OCI-LY1 (cell line): Measurements from ENCODE around the gene PREX1.

Source experiments
- H2AFZ ChIP-seq: fragments of 200-600 bp; sonication (generic), shearing (Covaris generic); 2 replicates; pipeline ENCODE4 v1.6.0; 2014; ENCODE audit warnings: antibody characterized with exemption, mild to moderate bottlenecking, low read length
- H3F3A ChIP-seq: fragments of 200-600 bp; sonication (generic), shearing (Covaris generic); 2 replicates; pipeline ENCODE4 v1.6.0; 2014; ENCODE audit warnings: mild to moderate bottlenecking, antibody characterized with exemption, low read length, moderate library complexity; ENCODE audit not compliant: insufficient read depth
- H3K27ac ChIP-seq: fragments of 200-600 bp; sonication (generic); 2 replicates; pipeline ENCODE4 v1.5.1; 2014; ENCODE audit warnings: low read length, mixed run types, mild to moderate bottlenecking, low read depth; ENCODE audit not compliant: poor library complexity, severe bottlenecking
- H3K27me3 ChIP-seq: fragments of 200-600 bp; sonication (generic); 2 replicates; pipeline ENCODE4 v1.6.0; 2014; ENCODE audit warnings: antibody characterized with exemption, mild to moderate bottlenecking, low read length, moderate library complexity; ENCODE audit not compliant: insufficient read depth
- H3K36me3 ChIP-seq: fragments of 200-600 bp; sonication (generic); 2 replicates; pipeline ENCODE4 v1.6.1; 2014; ENCODE audit warnings: mild to moderate bottlenecking, antibody characterized with exemption, low read length, moderate library complexity, mixed read lengths; ENCODE audit not compliant: insufficient read depth
- H3K4me1 ChIP-seq: fragments of 200-600 bp; sonication (generic); 2 replicates; pipeline ENCODE4 v1.5.1; 2014; ENCODE audit warnings: mild to moderate bottlenecking, low read length, moderate library complexity; ENCODE audit not compliant: insufficient read depth, severe bottlenecking
- H3K4me2 ChIP-seq: fragments of 200-600 bp; sonication (generic), shearing (Covaris generic); 2 replicates; pipeline ENCODE4 v1.6.1; 2014; ENCODE audit warnings: low read length
- H3K4me3 ChIP-seq: fragments of 200-600 bp; sonication (generic); 2 replicates; pipeline ENCODE4 v1.5.1; 2014; ENCODE audit warnings: low read length, low read depth, mild to moderate bottlenecking, mixed read lengths; ENCODE audit not compliant: poor library complexity, severe bottlenecking
- H3K79me2 ChIP-seq: fragments of 200-600 bp; shearing (Covaris generic); 2 replicates; pipeline ENCODE4 v1.6.1; 2016; ENCODE audit warnings: mixed run types, low read length, mixed read lengths; ENCODE audit not compliant: insufficient read depth
- H3K9ac ChIP-seq: fragments of 200-600 bp; sonication (generic), shearing (Covaris generic); 2 replicates; pipeline ENCODE4 v1.6.1; 2014; ENCODE audit warnings: mild to moderate bottlenecking, low read length, mixed read lengths
- H3K9me2 ChIP-seq: fragments of 200-600 bp; sonication (generic), shearing (Covaris generic); 2 replicates; pipeline ENCODE4 v1.6.1; 2014; ENCODE audit warnings: low read depth, mild to moderate bottlenecking, low read length, mixed read lengths
- H3K9me3 ChIP-seq: fragments of 200-600 bp; shearing (Covaris generic); 2 replicates; pipeline ENCODE4 v1.6.1; 2014; ENCODE audit warnings: low read length, mixed read lengths
- H4K20me1 ChIP-seq: fragments of 200-600 bp; sonication (generic), shearing (Covaris generic); 2 replicates; pipeline ENCODE4 v1.6.0; 2016; ENCODE audit warnings: mild to moderate bottlenecking, low read length; ENCODE audit not compliant: insufficient read depth
- EZH2 ChIP-seq: fragments of 200-600 bp; sonication (generic), shearing (Covaris generic); IDR thresholded peaks from 2 replicates; pipeline ENCODE4 v1.8.0; 2017; ENCODE audit warnings: borderline replicate concordance, mixed run types, mild to moderate bottlenecking, antibody characterized with exemption, low read length, moderate library complexity, mixed read lengths
- TF ChIP-seq, protein P1 (sequence below): fragments of 200-600 bp; sonication (generic), shearing (Covaris generic); IDR thresholded peaks from 2 replicates; pipeline ENCODE4 v1.5.1; 2017; ENCODE audit warnings: mild to moderate bottlenecking, antibody characterized with exemption, low read length, moderate library complexity, mixed read lengths

Gene PREX1

DNA sequence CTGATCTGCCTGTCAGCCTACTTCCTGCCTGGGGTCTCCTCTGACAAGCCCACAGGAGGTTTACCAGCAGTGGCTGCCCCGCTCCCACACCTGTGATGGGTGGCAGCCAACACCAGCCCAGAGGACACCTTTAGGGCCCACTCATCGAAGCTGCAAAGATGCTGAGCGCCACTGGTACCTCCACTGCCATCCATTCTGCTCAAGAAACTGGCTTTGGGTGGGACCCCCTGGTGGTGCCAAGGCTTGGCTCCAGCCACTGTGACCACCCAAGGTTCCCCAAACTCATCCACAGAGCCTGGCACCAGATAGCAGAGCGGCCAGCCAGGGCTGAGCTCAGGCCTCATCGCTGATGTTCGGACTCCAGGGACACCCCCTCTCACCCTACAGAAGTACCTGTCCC, 42.5 kb downstream of the PREX1 start:
- H3F3A ChIP-seq, result no peaks in the 10 kb centered on the region
- H3K9ac ChIP-seq, result no peak overlapping the region
- H3K4me3 ChIP-seq, result no peak overlapping the region
- no peak overlapping the region for H3K4me2 ChIP-seq
- no peaks in the 10 kb centered on the region for H3K36me3 ChIP-seq
- no peaks in the 10 kb centered on the region for H3K9me2 ChIP-seq
- H3K4me1 ChIP-seq, result no peaks in the 10 kb centered on the region
- no peak overlapping the region for H3K27ac ChIP-seq
- H4K20me1 ChIP-seq, result no peaks in the 10 kb centered on the region
- no peaks in the 10 kb centered on the region for H3K9me3 ChIP-seq
- 0 out of 2 replicates have a peak, but pooled peaks cover 4% of the 10 kb centered on the region for H3K27me3 ChIP-seq
- no peaks in the 10 kb centered on the region for H3K79me2 ChIP-seq
- no peak for TF ChIP-seq EZH2
- TF ChIP-seq, protein P1, sequence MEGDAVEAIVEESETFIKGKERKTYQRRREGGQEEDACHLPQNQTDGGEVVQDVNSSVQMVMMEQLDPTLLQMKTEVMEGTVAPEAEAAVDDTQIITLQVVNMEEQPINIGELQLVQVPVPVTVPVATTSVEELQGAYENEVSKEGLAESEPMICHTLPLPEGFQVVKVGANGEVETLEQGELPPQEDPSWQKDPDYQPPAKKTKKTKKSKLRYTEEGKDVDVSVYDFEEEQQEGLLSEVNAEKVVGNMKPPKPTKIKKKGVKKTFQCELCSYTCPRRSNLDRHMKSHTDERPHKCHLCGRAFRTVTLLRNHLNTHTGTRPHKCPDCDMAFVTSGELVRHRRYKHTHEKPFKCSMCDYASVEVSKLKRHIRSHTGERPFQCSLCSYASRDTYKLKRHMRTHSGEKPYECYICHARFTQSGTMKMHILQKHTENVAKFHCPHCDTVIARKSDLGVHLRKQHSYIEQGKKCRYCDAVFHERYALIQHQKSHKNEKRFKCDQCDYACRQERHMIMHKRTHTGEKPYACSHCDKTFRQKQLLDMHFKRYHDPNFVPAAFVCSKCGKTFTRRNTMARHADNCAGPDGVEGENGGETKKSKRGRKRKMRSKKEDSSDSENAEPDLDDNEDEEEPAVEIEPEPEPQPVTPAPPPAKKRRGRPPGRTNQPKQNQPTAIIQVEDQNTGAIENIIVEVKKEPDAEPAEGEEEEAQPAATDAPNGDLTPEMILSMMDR, result no peak
- H2AFZ ChIP-seq, result no peak overlapping the region

DNA sequence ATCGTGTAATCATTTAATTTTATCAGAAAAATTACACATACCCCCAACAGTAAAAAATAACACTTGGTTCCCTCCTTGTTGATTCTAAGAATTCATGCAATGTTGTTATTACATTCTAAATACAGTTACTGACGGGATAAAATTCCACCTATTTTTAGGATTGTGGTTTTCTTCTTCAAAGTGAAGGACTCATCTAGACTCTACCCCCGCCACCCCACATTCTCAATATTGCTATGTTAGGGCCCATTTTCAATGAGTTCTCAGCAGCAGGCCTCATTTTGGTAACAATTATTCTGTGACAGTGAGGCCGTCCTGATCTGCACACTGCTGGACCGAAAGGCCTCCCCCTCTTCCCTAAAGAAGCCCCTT, 43.5 kb downstream of the PREX1 start:
- Histone ChIP-seq H3K9me3 (no peaks in the 10 kb centered on the region), H3K27me3 (0 out of 2 replicates have a peak, but pooled peaks cover 4% of the 10 kb centered on the region), H3F3A (no peaks in the 10 kb centered on the region), H3K4me1 (no peaks in the 10 kb centered on the region), H3K36me3 (no peaks in the 10 kb centered on the region), H3K9me2 (no peaks in the 10 kb centered on the region), H2AFZ (no peak overlapping the region), H3K4me2 (no peak overlapping the region), H3K79me2 (no peaks in the 10 kb centered on the region), H3K4me3 (no peak overlapping the region), H4K20me1 (no peaks in the 10 kb centered on the region), H3K27ac (no peak overlapping the region), H3K9ac (no peak overlapping the region)
- no peak for TF ChIP-seq EZH2
- TF ChIP-seq, protein P1, result no peak

DNA sequence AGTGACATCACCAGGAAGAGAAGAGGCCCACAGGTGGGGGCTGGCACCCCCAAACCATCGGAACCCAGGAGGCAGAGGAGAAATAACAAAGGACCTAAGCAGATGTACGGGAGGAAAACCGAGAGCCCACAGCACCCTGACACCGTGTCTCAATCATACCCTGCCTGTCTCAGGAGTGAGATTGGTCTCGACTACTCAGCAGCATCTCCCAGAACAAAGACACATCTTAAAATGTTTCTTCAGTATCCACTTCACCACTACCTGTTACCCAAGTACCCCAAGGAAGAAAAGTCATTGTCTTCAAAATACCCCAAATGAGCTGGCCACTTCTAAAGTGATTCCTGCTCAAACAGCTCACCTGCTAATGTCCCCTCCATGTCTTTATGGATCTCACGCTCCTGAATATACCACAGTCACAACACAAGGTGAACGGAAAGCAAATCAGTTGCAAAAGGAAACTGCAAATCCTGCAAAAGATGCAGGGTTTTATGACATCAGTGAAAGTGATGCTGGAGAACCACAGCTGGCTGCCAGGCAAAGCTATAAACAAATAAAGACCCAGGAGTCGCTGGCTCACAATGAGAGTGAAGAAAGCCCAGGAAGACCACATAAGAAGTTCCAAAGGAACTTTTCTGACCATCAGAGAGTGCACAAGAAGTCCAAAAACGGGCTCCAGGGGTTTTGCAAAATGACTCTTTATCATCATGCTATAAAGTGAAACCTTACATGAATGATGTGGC, 44.1 kb downstream of the PREX1 start:
- H3K4me2 ChIP-seq, result no peak overlapping the region
- no peaks in the 10 kb centered on the region for H3K36me3 ChIP-seq
- no peaks in the 10 kb centered on the region for H4K20me1 ChIP-seq
- H3K27me3 ChIP-seq, result peaks cover 4% of the 10 kb centered on the region; the same call in 1 of the 2 replicates
- H3K27ac ChIP-seq, result no peak overlapping the region
- no peak overlapping the region for H2AFZ ChIP-seq
- no peaks in the 10 kb centered on the region for H3K9me2 ChIP-seq
- no peak overlapping the region for H3K9ac ChIP-seq
- H3K4me3 ChIP-seq, result no peak overlapping the region
- TF ChIP-seq, protein P1, result no peak
- TF ChIP-seq EZH2, result no peak
- no peaks in the 10 kb centered on the region for H3K4me1 ChIP-seq
- no peaks in the 10 kb centered on the region for H3K79me2 ChIP-seq
- H3F3A ChIP-seq, result no peaks in the 10 kb centered on the region
- H3K9me3 ChIP-seq, result no peaks in the 10 kb centered on the region
